ENCODE results near the gene DNAJB13. TPM values are rescaled to one million over a fixed set of nuclear protein-coding genes. Genes with fewer than 3 reads are reported as not detected.

Gene DNAJB13
- total RNA-seq, 1 experiment from 2014 or later = not detected

GRCh38 chr11:74005721-74006517 is 55.1 kb downstream of the DNAJB13 start:
- Histone ChIP-seq H3K9me3 (replicated peaks) (no peaks in the 10 kb centered on the region), H3K36me3 (no peaks in the 10 kb centered on the region), H3K4me3 (no peak overlapping the region), H3K27ac (no peak overlapping the region), H3K27me3 (replicated peaks) (no peaks in the 10 kb centered on the region), H3K4me1 (replicated peaks) (no peaks in the 10 kb centered on the region)
- DNase-seq (ENCODE audit: low read depth in 1 of 2, low spot score in 2 of 2) = no peak

GRCh38 chr11:74006743-74007304 is 56.0 kb downstream of the DNAJB13 start:
- no peak overlapping the region for H3K4me3 ChIP-seq

GRCh38 chr11:74007691-74008372 is 57.0 kb downstream of the DNAJB13 start:
- DNase-seq (ENCODE audit: low read depth in 1 of 2, low spot score in 2 of 2) = no peak
- H3K36me3 ChIP-seq = no peaks in the 10 kb centered on the region
- H3K9me3 ChIP-seq (replicated peaks) = no peaks in the 10 kb centered on the region
- H3K4me3 ChIP-seq = no peak overlapping the region
- H3K4me1 ChIP-seq (replicated peaks) = no peaks in the 10 kb centered on the region
- no peaks in the 10 kb centered on the region for H3K27me3 ChIP-seq (replicated peaks)
- no peak overlapping the region for H3K27ac ChIP-seq

More at GRCh38 chr11:74006743-74007304, 56.0 kb downstream of the DNAJB13 start:
- Histone ChIP-seq H3K27me3 (replicated peaks) (no peaks in the 10 kb centered on the region), H3K4me1 (replicated peaks) (no peaks in the 10 kb centered on the region), H3K36me3 (no peaks in the 10 kb centered on the region), H3K9me3 (replicated peaks) (no peaks in the 10 kb centered on the region), H3K27ac (no peak overlapping the region)
- DNase-seq (ENCODE audit: low read depth in 1 of 2, low spot score in 2 of 2) = no peak

- Histone ChIP-seq H3K9me3 (replicated peaks) (no peaks in the 10 kb centered on the region), H3K4me1 (replicated peaks) (no peaks in the 10 kb centered on the region)
These were observed 57.8 kb downstream of the DNAJB13 start, which contains the start of gene UCP3 for GRCh38 chr11:74008373-74009229. Gene UCP3, minus strand, starts transcription at chr11:74009085. Its CDS starts 2,043 bp downstream, at chr11:74007042.

GRCh38 chr11:74009230-74009547 is 58.4 kb downstream of the DNAJB13 start:
- DNase-seq (ENCODE audit: low read depth in 1 of 2, low spot score in 2 of 2) = no peak
- Histone ChIP-seq H3K27ac (no peak overlapping the region), H3K4me3 (no peak overlapping the region), H3K36me3 (no peaks in the 10 kb centered on the region), H3K4me1 (replicated peaks) (no peaks in the 10 kb centered on the region), H3K27me3 (replicated peaks) (no peaks in the 10 kb centered on the region), H3K9me3 (replicated peaks) (no peaks in the 10 kb centered on the region)

More at GRCh38 chr11:74008373-74009229, 57.8 kb downstream of the DNAJB13 start, which contains the start of gene UCP3:
- Histone ChIP-seq H3K27ac (no peak within 1 kb of the TSS), H3K4me3 (no peak within 1 kb of the TSS), H3K36me3 (no peaks in the 10 kb centered on the region), H3K27me3 (replicated peaks) (no peaks in the 10 kb centered on the region)
- no peak for DNase-seq (ENCODE audit: low read depth in 1 of 2, low spot score in 2 of 2)

- Histone ChIP-seq H3K36me3 (no peaks in the 10 kb centered on the region), H3K4me1 (replicated peaks) (no peaks in the 10 kb centered on the region), H3K27me3 (replicated peaks) (no peaks in the 10 kb centered on the region), H3K9me3 (replicated peaks) (no peaks in the 10 kb centered on the region), H3K4me3 (no peak overlapping the region), H3K27ac (no peak overlapping the region)
- DNase-seq (ENCODE audit: low read depth in 1 of 2, low spot score in 2 of 2) = no peak
These were observed 59.0 kb downstream of the DNAJB13 start for GRCh38 chr11:74009675-74010305.

GRCh38 chr11:74010306-74011300 is 59.8 kb downstream of the DNAJB13 start:
- Histone ChIP-seq H3K4me1 (replicated peaks) (no peaks in the 10 kb centered on the region), H3K27ac (no peak overlapping the region), H3K4me3 (no peak overlapping the region), H3K27me3 (replicated peaks) (no peaks in the 10 kb centered on the region), H3K36me3 (no peaks in the 10 kb centered on the region), H3K9me3 (replicated peaks) (no peaks in the 10 kb centered on the region)
- no peak for DNase-seq (ENCODE audit: low read depth in 1 of 2, low spot score in 2 of 2)

- H3K27me3 ChIP-seq (replicated peaks) = no peaks in the 10 kb centered on the region
- DNase-seq (ENCODE audit: low read depth in 1 of 2, low spot score in 2 of 2) = no peak
- H3K27ac ChIP-seq = no peak overlapping the region
These were observed 60.7 kb downstream of the DNAJB13 start for GRCh38 chr11:74011360-74012073.

GRCh38 chr11:74012074-74012809 is 61.4 kb downstream of the DNAJB13 start:
- no peaks in the 10 kb centered on the region for H3K9me3 ChIP-seq (replicated peaks)
- no peaks in the 10 kb centered on the region for H3K27me3 ChIP-seq (replicated peaks)
- H3K36me3 ChIP-seq = no peaks in the 10 kb centered on the region
- no peak overlapping the region for H3K27ac ChIP-seq
- no peaks in the 10 kb centered on the region for H3K4me1 ChIP-seq (replicated peaks)
- H3K4me3 ChIP-seq = no peak overlapping the region
- DNase-seq (ENCODE audit: low read depth in 1 of 2, low spot score in 2 of 2) = no peak

More at GRCh38 chr11:74011360-74012073, 60.7 kb downstream of the DNAJB13 start:
- no peaks in the 10 kb centered on the region for H3K4me1 ChIP-seq (replicated peaks)
- no peaks in the 10 kb centered on the region for H3K36me3 ChIP-seq
- no peak overlapping the region for H3K4me3 ChIP-seq
- H3K9me3 ChIP-seq (replicated peaks) = no peaks in the 10 kb centered on the region

- DNase-seq (ENCODE audit: low read depth in 1 of 2, low spot score in 2 of 2) = no peak
- no peak overlapping the region for H3K27ac ChIP-seq
- H3K27me3 ChIP-seq (replicated peaks) = no peaks in the 10 kb centered on the region
- no peak overlapping the region for H3K4me3 ChIP-seq
- H3K9me3 ChIP-seq (replicated peaks) = no peaks in the 10 kb centered on the region
- H3K4me1 ChIP-seq (replicated peaks) = no peaks in the 10 kb centered on the region
- no peaks in the 10 kb centered on the region for H3K36me3 ChIP-seq
These were observed 62.3 kb downstream of the DNAJB13 start for GRCh38 chr11:74013141-74013540.

- H3K36me3 ChIP-seq = no peaks in the 10 kb centered on the region
- DNase-seq (ENCODE audit: low read depth in 1 of 2, low spot score in 2 of 2) = no peak
- no peak overlapping the region for H3K27ac ChIP-seq
- H3K27me3 ChIP-seq (replicated peaks) = no peaks in the 10 kb centered on the region
- H3K9me3 ChIP-seq (replicated peaks) = no peaks in the 10 kb centered on the region
- H3K4me3 ChIP-seq = no peak overlapping the region
- H3K4me1 ChIP-seq (replicated peaks) = no peaks in the 10 kb centered on the region
These were observed 64.1 kb downstream of the DNAJB13 start for GRCh38 chr11:74014880-74015279.
